HepG2 (cell line): ENCODE results near the gene MED12L. TPM values are rescaled to one million over a fixed set of nuclear protein-coding genes. Genes with fewer than 3 reads are reported as not detected.

ENCODE experiments used
- ATAC-seq: fragments of 200-7000 bp; cut with Tn5 transposase; 3 replicates; pipeline ENCODE4 v1.9.1; 2020; ENCODE audit warnings: mild to moderate bottlenecking, moderate library complexity
- BruUV-seq: library from RNA; stranded (reverse); fragments of 400-500 nt; replicated peaks from 2 replicates; lab custom pipeline; 2021; lab: Mats Ljungman, UMichigan
- CTCF ChIA-PET: fragments of 300-600 bp; formaldehyde crosslinking; extraction: SDS; loops from one replicate; lab custom pipeline; 2021; ENCODE audit warnings: low total read pairs, inconsistent platforms, low intra/inter-chr PET ratio; lab: Yijun Ruan, JAX
- POLR2A ChIA-PET: fragments of 350-600 bp; sonication (Branson Sonifier 250); formaldehyde crosslinking; loops from one replicate; lab custom pipeline; 2020; ENCODE audit warnings: antibody characterized with exemption, inconsistent platforms; lab: Yijun Ruan, JAX
- DNase-seq: peaks from one replicate; pipeline ENCODE4 v3.0.0-alpha.2; 2015; ENCODE audit warnings: low spot score
- FAIRE-seq: peaks from 3 replicates; lab custom pipeline; 2011; peaks lifted over from hg19 to GRCh38; lab: Jason Lieb, UNC
- H2AFZ ChIP-seq: one replicate; pipeline ENCODE4 v1.6.1; 2011; ENCODE audit warnings: low read length, inconsistent platforms
- H3K27ac ChIP-seq: fragments of 300-600 bp; 3 replicates; pipeline ENCODE4 v1.8.0; 2011; ENCODE audit warnings: mixed run types, mild to moderate bottlenecking, mixed read lengths, low read length, inconsistent platforms; ENCODE audit not compliant: insufficient read depth; ENCODE audit errors: extremely low read length
- H3K27me3 ChIP-seq, 2 experiments: fragments of 200-600 bp in 1 of 2; 2 replicates in 1 of 2; 3 replicates in 1 of 2; pipeline versions ENCODE4 v1.6.0 to v1.8.0; 2011; ENCODE audit warnings: low read length in 2 of 2, mild to moderate bottlenecking in 2 of 2, moderate library complexity in 2 of 2, inconsistent platforms in 1 of 2; ENCODE audit not compliant: insufficient read depth in 2 of 2, control insufficient read depth in 1 of 2
- H3K36me3 ChIP-seq, 2 experiments: fragments of 200-600 bp in 1 of 2; replicated peaks in 1 of 2; 2 replicates in 1 of 2; 3 replicates in 1 of 2; pipeline versions ENCODE4 v1.5.1 to v1.8.0; 2011; ENCODE audit warnings: low read length in 2 of 2, inconsistent platforms in 1 of 2; ENCODE audit not compliant: insufficient read depth in 2 of 2, control insufficient read depth in 1 of 2
- H3K4me1 ChIP-seq: 2 replicates; pipeline ENCODE4 v1.5.1; 2012; ENCODE audit warnings: low read length, inconsistent platforms; ENCODE audit not compliant: insufficient read depth
- H3K4me2 ChIP-seq: 2 replicates; pipeline ENCODE4 v1.6.0; 2011; ENCODE audit warnings: low read depth, low read length, inconsistent platforms
- H3K4me3 ChIP-seq, 3 experiments: fragments of 200-600 bp in 1 of 3; sonication (generic), shearing (Covaris generic) in 1 of 3; replicated peaks in 1 of 3; 2 replicates each; pipeline ENCODE4 v1.5.1; 2011 to 2016; ENCODE audit warnings: low read length in 3 of 3, inconsistent platforms in 2 of 3, low read depth in 2 of 3, mild to moderate bottlenecking in 2 of 3, control low read depth in 1 of 3, mixed read lengths in 1 of 3; ENCODE audit not compliant: insufficient read depth in 1 of 3
- H3K79me2 ChIP-seq: one replicate; pipeline ENCODE4 v1.6.1; 2011; ENCODE audit warnings: low read length, inconsistent platforms; ENCODE audit not compliant: insufficient read depth
- H3K9ac ChIP-seq: 2 replicates; pipeline ENCODE4 v1.6.0; 2011; ENCODE audit warnings: mild to moderate bottlenecking, low read depth, low read length, inconsistent platforms; ENCODE audit not compliant: insufficient read depth
- H3K9me3 ChIP-seq: 2 replicates; pipeline ENCODE4 v1.5.1; 2012; ENCODE audit warnings: mild to moderate bottlenecking, low read length
- H4K20me1 ChIP-seq: 2 replicates; pipeline ENCODE4 v1.6.0; 2011; ENCODE audit warnings: inconsistent platforms, mild to moderate bottlenecking, low read length, moderate library complexity; ENCODE audit not compliant: insufficient read depth
- CBX1 ChIP-seq: IDR thresholded peaks from one replicate; pipeline ENCODE4 v1.6.1; 2016; ENCODE audit warnings: antibody characterized with exemption, low read depth
- HNRNPUL1 ChIP-seq: fragments of 200-400 bp; formaldehyde crosslinking; IDR thresholded peaks from 2 replicates; pipeline ENCODE4 v1.6.1; 2017; ENCODE audit warnings: low read depth, mild to moderate bottlenecking, low read length, moderate library complexity
- HOXA5 ChIP-seq: sonication (generic); formaldehyde crosslinking; IDR thresholded peaks from 2 replicates; pipeline ENCODE4 v1.4.0; 2020; ENCODE audit warnings: missing genetic modification reagents
- PAXIP1 ChIP-seq: sonication (generic); formaldehyde crosslinking; conservative IDR thresholded peaks from 2 replicates; pipeline ENCODE4 v1.4.0; 2020; ENCODE audit warnings: mild to moderate bottlenecking, missing genetic modification reagents, moderate library complexity
- ZBTB20 ChIP-seq: sonication (generic); formaldehyde crosslinking; IDR thresholded peaks from 2 replicates; pipeline ENCODE4 v1.8.1; 2023; ENCODE audit warnings: missing genetic modification reagents, low read depth, mild to moderate bottlenecking, borderline replicate concordance
- ZBTB43 ChIP-seq: sonication (generic); formaldehyde crosslinking; conservative IDR thresholded peaks from 2 replicates; pipeline ENCODE4 v1.4.0; 2020; ENCODE audit warnings: missing genetic modification reagents
- ZFP91 ChIP-seq: sonication (generic); formaldehyde crosslinking; IDR thresholded peaks from 2 replicates; pipeline ENCODE4 v1.9.0; 2022; ENCODE audit warnings: missing genetic modification reagents, mild to moderate bottlenecking, borderline replicate concordance
- ZNF207 ChIP-seq: fragments of 450-650 bp; IDR thresholded peaks from 2 replicates; pipeline ENCODE4 v1.6.1; 2016; ENCODE audit warnings: antibody characterized with exemption, borderline replicate concordance
- ZNF3 ChIP-seq: IDR thresholded peaks from 2 replicates; pipeline ENCODE4 v1.7.0; 2017; ENCODE audit warnings: inconsistent platforms
- ZNF430 ChIP-seq: sonication (generic); formaldehyde crosslinking; IDR thresholded peaks from 2 replicates; pipeline ENCODE4 v1.9.0; 2021; ENCODE audit warnings: mild to moderate bottlenecking, missing genetic modification reagents
- ZNF710 ChIP-seq: sonication (generic); formaldehyde crosslinking; IDR thresholded peaks from 2 replicates; pipeline ENCODE4 v1.5.0; 2020; ENCODE audit warnings: mild to moderate bottlenecking, missing genetic modification reagents, borderline replicate concordance
- ZNF713 ChIP-seq: sonication (generic); formaldehyde crosslinking; IDR thresholded peaks from 2 replicates; pipeline ENCODE4 v1.4.0; 2020; ENCODE audit warnings: mild to moderate bottlenecking, missing genetic modification reagents
- ZNF879 ChIP-seq: sonication (generic); formaldehyde crosslinking; IDR thresholded peaks from 2 replicates; pipeline ENCODE4 v1.8.1; 2023; ENCODE audit warnings: missing genetic modification reagents
- WGBS: methylation state at CpG from one replicate; pipeline ENCODE4 v1.1.6; 2017; ENCODE audit warnings: low lambda C conversion rate; 5-methylcytosine and 5-hydroxymethylcytosine counted together
- in situ Hi-C: cut with HindIII; loops from 2 replicates; pipeline ENCODE4 v1.10.0; 2017; ENCODE audit warnings: low pct_unique_long_range_greater_than_20kb; ENCODE audit not compliant: extremely low pct_ligation_motif_present
- intact Hi-C: fragments of 100-400 bp; cut with micrococcal nuclease; formaldehyde crosslinking; loops from one replicate; pipeline ENCODE4 v1.10.0; 2022; ENCODE audit not compliant: unreplicated experiment
- polyA plus RNA-seq, 8 experiments: library from polyadenylated mRNA; depleted of rRNA in 3 of 8; stranded (reverse) in 7 of 8; unstranded in 1 of 8; fragments of >200 nt; fragmentation: Illumina TruSeq in 4 of 8; extraction: Trizol in 4 of 8; gene quantifications; 2 replicates each; pipeline versions ENCODE4 v1.2.1 to v1.2.3, GENCODE V29; 2011 to 2016; ENCODE audit warnings: low read depth in 4 of 8, missing spikeins in 1 of 8, mixed read lengths in 1 of 8; ENCODE audit not compliant: insufficient read depth in 1 of 8
- total RNA-seq, 5 experiments: library from RNA; depleted of rRNA; stranded (reverse); fragments of >200 nt; fragmentation: Illumina TruSeq; extraction: Trizol; gene quantifications; 2 replicates each; pipeline ENCODE4 v1.2.3, GENCODE V29; 2016; ENCODE audit warnings: low read depth in 1 of 5

MED12L gene
- total and polyA plus RNA-seq, 2 of the 13 experiments (the other 11 are each of a cell fraction or from before 2014, with no cell fraction given) = 0.07 to 0.64 TPM

GRCh38 chr3:151062611-151063010 is 22.9 kb upstream of the MED12L start:
- no peaks in the 10 kb centered on the region for H3K79me2 ChIP-seq
- no peaks in the 10 kb centered on the region for H3K36me3 ChIP-seq
- no peaks in the 10 kb centered on the region for H3K4me1 ChIP-seq
- intact Hi-C loops = no loop called here
- H3K9ac ChIP-seq = no peak overlapping the region
- WGBS = 0% methylated on average over 1 of the region's 1 CpG
- H3K9me3 ChIP-seq = no peaks in the 10 kb centered on the region
- H3K4me3 ChIP-seq = no peak overlapping the region
- H4K20me1 ChIP-seq = no peaks in the 10 kb centered on the region
- H3K27me3 ChIP-seq = no peaks in the 10 kb centered on the region
- H2AFZ ChIP-seq = no peak overlapping the region
- no peak for ATAC-seq
- POLR2A ChIA-PET = no interaction called here
- TF ChIP-seq ZNF3 = no peak
- no peak for TF ChIP-seq ZNF430 (CRISPR knock-in tag)
- no peak for TF ChIP-seq ZNF713
- no peak for TF ChIP-seq HNRNPUL1
- no peak for TF ChIP-seq ZBTB43 (CRISPR knock-in tag)
- TF ChIP-seq HOXA5 (CRISPR knock-in tag) = no peak
- TF ChIP-seq ZBTB20 (CRISPR knock-in tag) = no peak
- no peak for TF ChIP-seq CBX1
- TF ChIP-seq ZFP91 (CRISPR knock-in tag) = no peak
- no peak for TF ChIP-seq ZNF879 (CRISPR knock-in tag)
- TF ChIP-seq ZNF710 = no peak
- TF ChIP-seq PAXIP1 (CRISPR knock-in tag) = no peak
- no peak for TF ChIP-seq ZNF207
- TF ChIP-seq, all 625 proteins: peak for 0
- H3K4me2 ChIP-seq = no peak overlapping the region
- DNase-seq (no peak), FAIRE-seq (no peak)
- CTCF ChIA-PET = no interaction called here
- BruUV-seq = no TSS peak
- H3K27ac ChIP-seq = no peak overlapping the region
- in situ Hi-C loops = no loop called here
